Right cardiac atrium (tissue), 5 donors: ENCODE measurements around the gene ST6GALNAC5. TPM values are rescaled to one million over a fixed set of nuclear protein-coding genes. Genes with fewer than 3 reads are reported as not detected.

ENCODE experiments used
- ATAC-seq, 2 donors: fragments of 200-7000 bp; cut with Tn5 transposase; one replicate each; pipeline versions ENCODE4 v1.8.0 to v1.9.1; 2020; ENCODE audit warnings: moderate library complexity in 2 of 2, mild to moderate bottlenecking in 1 of 2
- DNase-seq, 3 donors: peaks; one replicate each; pipeline ENCODE4 v3.0.0-alpha.2; 2020
- H3K27ac ChIP-seq: one replicate; pipeline ENCODE4 v1.5.1; 2013; ENCODE audit warnings: mild to moderate bottlenecking, low read length, control low read depth, moderate library complexity
- H3K27me3 ChIP-seq: one replicate; pipeline ENCODE4 v1.6.1; 2013; ENCODE audit not compliant: control insufficient read depth, insufficient read depth
- H3K4me1 ChIP-seq: one replicate; pipeline ENCODE4 v1.6.1; 2013; ENCODE audit warnings: low read length; ENCODE audit not compliant: control insufficient read depth, insufficient read depth
- H3K4me3 ChIP-seq: one replicate; pipeline ENCODE4 v1.5.1; 2013; ENCODE audit warnings: low read length, control low read depth
- H3K9me3 ChIP-seq: one replicate; pipeline ENCODE4 v1.6.1; 2013; ENCODE audit warnings: low read length; ENCODE audit not compliant: control insufficient read depth
- WGBS: extraction: QIAGEN DNeasy Blood & Tissue Kit; methylation state at CpG from one replicate; pipeline ENCODE4 v1.1.7; 2013; 5-methylcytosine and 5-hydroxymethylcytosine counted together
- intact Hi-C, 4 donors: fragments of 100-400 bp; cut with DNase I; formaldehyde crosslinking; loops; one replicate each; pipeline versions ENCODE4 v1.11.0 to v1.14.0; 2022 to 2023
- polyA plus RNA-seq: library from polyadenylated mRNA; stranded (reverse); fragments of 200-250 nt; gene quantifications from one replicate; pipeline ENCODE4 v1.2.3, GENCODE V29; 2013
- total RNA-seq, 4 donors: library from RNA; stranded (reverse); fragmentation: NEBNext Ultra II Directional; extraction: Animal tissue kit (Norgen Biotek cat#: 25700); gene quantifications; one replicate each; pipeline ENCODE4 v1.2.1, GENCODE V29; 2021
- donor health status: healthy with polysubstance abuse.
- donor health status: DM: no; HTN: yes; CAD: no.
- donor health status: DM: no; HTN: no; CAD: no.
- donor health status: DM: no; HTN: yes; CAD: no; lungs with severe emphysema.
- donor health status: DM: yes; HTN: yes; CAD: no.

ST6GALNAC5 gene
- total and polyA plus RNA-seq, 5 donors = 0.39 to 2.2 (median 1.5) TPM

- DNase-seq (no peak), ATAC-seq (no peak)
- Histone ChIP-seq H3K4me3 (no peak overlapping the region), H3K4me1 (no peaks in the 10 kb centered on the region), H3K27me3 (no peaks in the 10 kb centered on the region), H3K27ac (no peak overlapping the region), H3K9me3 (no peaks in the 10 kb centered on the region)
- intact Hi-C loops = no loop called here
- 80% methylated on average over 1 of the region's 1 CpG for WGBS
Observed at GRCh38 chr1:77048615-77049005, 181.3 kb downstream of the ST6GALNAC5 start.

GRCh38 chr1:77051425-77051824 lies 184.1 kb downstream of the ST6GALNAC5 start:
- Histone ChIP-seq H3K4me1 (no peaks in the 10 kb centered on the region), H3K4me3 (no peak overlapping the region), H3K9me3 (no peaks in the 10 kb centered on the region), H3K27me3 (no peaks in the 10 kb centered on the region), H3K27ac (no peak overlapping the region)
- WGBS = 51% methylated on average over 1 of the region's 1 CpG
- no peak for DNase-seq
- ATAC-seq = no peak
- intact Hi-C loops = no loop called here

GRCh38 chr1:77056525-77056924 lies 189.2 kb downstream of the ST6GALNAC5 start:
- DNase-seq (no peak), ATAC-seq (no peak)
- Histone ChIP-seq H3K27me3 (no peaks in the 10 kb centered on the region), H3K27ac (no peak overlapping the region), H3K4me1 (no peaks in the 10 kb centered on the region), H3K4me3 (no peak overlapping the region), H3K9me3 (no peaks in the 10 kb centered on the region)
- intact Hi-C loops = no loop called here
- WGBS = 92% methylated on average over 7 of the region's 7 CpGs

- intact Hi-C loops = no loop called here
- Histone ChIP-seq H3K4me3 (no peak overlapping the region), H3K9me3 (no peaks in the 10 kb centered on the region), H3K27me3 (no peaks in the 10 kb centered on the region), H3K4me1 (no peaks in the 10 kb centered on the region), H3K27ac (no peak overlapping the region)
- no peak for DNase-seq
- no peak for ATAC-seq
- 75% methylated on average over 7 of the region's 7 CpGs for WGBS
Observed at GRCh38 chr1:77057994-77058585, 190.8 kb downstream of the ST6GALNAC5 start.

- H3K4me3 ChIP-seq = no peak overlapping the region
- no peaks in the 10 kb centered on the region for H3K9me3 ChIP-seq
- ATAC-seq (no peak), DNase-seq (no peak)
- no peaks in the 10 kb centered on the region for H3K27me3 ChIP-seq
- WGBS = 53% methylated on average over 5 of the region's 5 CpGs
- H3K27ac ChIP-seq = no peak overlapping the region
- intact Hi-C loops = no loop called here
- no peaks in the 10 kb centered on the region for H3K4me1 ChIP-seq
Observed at GRCh38 chr1:77060000-77060399, 192.7 kb downstream of the ST6GALNAC5 start.

GRCh38 chr1:77061162-77061561 lies 193.9 kb downstream of the ST6GALNAC5 start:
- no peaks in the 10 kb centered on the region for H3K27me3 ChIP-seq
- ATAC-seq (no peak), DNase-seq (no peak)
- H3K4me1 ChIP-seq = no peaks in the 10 kb centered on the region
- no peak overlapping the region for H3K27ac ChIP-seq
- WGBS = 64% methylated on average over 3 of the region's 3 CpGs
- H3K4me3 ChIP-seq = no peak overlapping the region
- H3K9me3 ChIP-seq = no peaks in the 10 kb centered on the region
- intact Hi-C loops = no loop called here

- no peaks in the 10 kb centered on the region for H3K4me1 ChIP-seq
- ATAC-seq (no peak), DNase-seq (no peak)
- intact Hi-C loops = no loop called here
- no peak overlapping the region for H3K4me3 ChIP-seq
- H3K27ac ChIP-seq = no peak overlapping the region
- H3K9me3 ChIP-seq = no peaks in the 10 kb centered on the region
- WGBS = 51% methylated on average over 4 of the region's 4 CpGs
- H3K27me3 ChIP-seq = no peaks in the 10 kb centered on the region
Observed at GRCh38 chr1:77063118-77063517, 195.8 kb downstream of the ST6GALNAC5 start.

GRCh38 chr1:77064246-77064645 lies 197.0 kb downstream of the ST6GALNAC5 start:
- no peak for DNase-seq
- intact Hi-C loops = no loop called here
- H3K4me3 ChIP-seq = no peak overlapping the region
- 71% methylated on average over 2 of the region's 2 CpGs for WGBS
- H3K27ac ChIP-seq = no peak overlapping the region
- no peaks in the 10 kb centered on the region for H3K9me3 ChIP-seq
- no peak for ATAC-seq
- no peaks in the 10 kb centered on the region for H3K27me3 ChIP-seq
- H3K4me1 ChIP-seq = no peaks in the 10 kb centered on the region

GRCh38 chr1:77065693-77066342 lies 198.5 kb downstream of the ST6GALNAC5 start:
- no peaks in the 10 kb centered on the region for H3K4me1 ChIP-seq
- intact Hi-C loops = no loop called here
- no peaks in the 10 kb centered on the region for H3K9me3 ChIP-seq
- ATAC-seq = no peak
- no peaks in the 10 kb centered on the region for H3K27me3 ChIP-seq
- H3K4me3 ChIP-seq = no peak overlapping the region
- WGBS = 74% methylated on average over 7 of the region's 7 CpGs
- H3K27ac ChIP-seq = no peak overlapping the region
- DNase-seq = no peak

GRCh38 chr1:77068013-77068412 lies 200.7 kb downstream of the ST6GALNAC5 start:
- intact Hi-C loops = no loop called here
- WGBS = 88% methylated on average over 2 of the region's 2 CpGs

GRCh38 chr1:77076759-77077158 lies 209.5 kb downstream of the ST6GALNAC5 start:
- no peaks in the 10 kb centered on the region for H3K9me3 ChIP-seq
- WGBS = 70% methylated on average over 2 of the region's 2 CpGs
- DNase-seq (no peak), ATAC-seq (no peak)
- H3K27me3 ChIP-seq = no peaks in the 10 kb centered on the region
- intact Hi-C loops = no loop called here
- H3K4me3 ChIP-seq = no peak overlapping the region
- H3K4me1 ChIP-seq = no peaks in the 10 kb centered on the region
- H3K27ac ChIP-seq = no peak overlapping the region

More at GRCh38 chr1:77068013-77068412, 200.7 kb downstream of the ST6GALNAC5 start:
- H3K4me1 ChIP-seq = no peaks in the 10 kb centered on the region
- ATAC-seq (no peak), DNase-seq (no peak)
- H3K27ac ChIP-seq = no peak overlapping the region
- H3K27me3 ChIP-seq = no peaks in the 10 kb centered on the region
- no peaks in the 10 kb centered on the region for H3K9me3 ChIP-seq
- H3K4me3 ChIP-seq = no peak overlapping the region
